Ishikawa (cell line): ENCODE measurements around the gene GBX1.

Source experiments
- CEBPB ChIP-seq: IDR thresholded peaks from 2 replicates; pipeline ENCODE4 v1.6.1; 2012
- EGR1 ChIP-seq: IDR thresholded peaks from 2 replicates; pipeline ENCODE4 v1.6.1; 2012
- EP300 ChIP-seq: IDR thresholded peaks from 2 replicates; pipeline ENCODE4 v1.6.1; 2012; ENCODE audit warnings: borderline replicate concordance
- YY1 ChIP-seq: IDR thresholded peaks from 2 replicates; pipeline ENCODE4 v1.6.1; 2012; ENCODE audit warnings: low read depth

- TF ChIP-seq YY1, result no peak
- no peak for TF ChIP-seq EGR1
- TF ChIP-seq EP300, result no peak
- no peak for TF ChIP-seq CEBPB
Measured at GRCh38 chr7:151181011-151181431, 13.5 kb upstream of the GBX1 start.
